GM12875 (cell line): ENCODE results near the gene SKAP1.
A peak's percentile ranks its signal among the peaks of the same experiment; 100 is the strongest.
"Not testable (repeated sequence)": the region's sequence is repeated elsewhere in the genome, so short reads cannot be mapped to it uniquely, and the experiment has no call there.

Experiments
- H3K4me3 ChIP-seq: one replicate; pipeline ENCODE4 v1.5.1; 2011; ENCODE audit warnings: low read depth, low read length, control low read depth
- CTCF ChIP-seq: IDR thresholded peaks from 2 replicates; pipeline ENCODE4 v1.5.1; 2011; ENCODE audit warnings: low read depth, mild to moderate bottlenecking, control low read depth, inconsistent platforms, low read length, moderate library complexity, borderline replicate concordance; ENCODE audit not compliant: insufficient read depth

SKAP1 gene

GRCh38 chr17:48459070-48459844 is 29.2 kb upstream of the SKAP1 start:
- no peak for TF ChIP-seq CTCF
- H3K4me3 ChIP-seq: no peak overlapping the region

GRCh38 chr17:48457080-48457836 is 27.2 kb upstream of the SKAP1 start:
- peak; percentile 93 for TF ChIP-seq CTCF
- H3K4me3 ChIP-seq: no peak overlapping the region

- no peak overlapping the region for H3K4me3 ChIP-seq
- no peak for TF ChIP-seq CTCF
Observed at GRCh38 chr17:48456589-48456988, 26.6 kb upstream of the SKAP1 start.

- no peak for TF ChIP-seq CTCF
Observed at GRCh38 chr17:48455791-48456190, 25.8 kb upstream of the SKAP1 start.

GRCh38 chr17:48453447-48453846 is 23.4 kb upstream of the SKAP1 start:
- no peak for TF ChIP-seq CTCF
- no peak overlapping the region for H3K4me3 ChIP-seq

More at GRCh38 chr17:48455791-48456190, 25.8 kb upstream of the SKAP1 start:
- no peak overlapping the region for H3K4me3 ChIP-seq

GRCh38 chr17:48451489-48451888 is 21.5 kb upstream of the SKAP1 start:
- H3K4me3 ChIP-seq: no peak overlapping the region
- TF ChIP-seq CTCF: no peak

GRCh38 chr17:48449335-48449734 is 19.3 kb upstream of the SKAP1 start:
- not testable (repeated sequence) for H3K4me3 ChIP-seq
